ENCODE data around the gene LPCAT1.
A peak's percentile ranks its signal among the peaks of the same experiment; 100 is the strongest.

Gene LPCAT1

GRCh38 chr5:1483856-1484729 lies 39.7 kb downstream of the LPCAT1 start:
- TF ChIP-seq POLR2A (IDR thresholded peaks at IDR 0.05; ENCODE audit: low read depth, low read length) = no peak
- TF ChIP-seq POLR2AphosphoS5 (IDR thresholded peaks at IDR 0.05; ENCODE audit: low read depth, low read length) = no peak
- no peak for TF ChIP-seq TAF1 (IDR thresholded peaks at IDR 0.05; ENCODE audit: borderline replicate concordance, low read depth, low read length)
- peak; percentile 78 for FAIRE-seq
- no peak for DNase-seq (ENCODE audit: insufficient read length)

GRCh38 chr5:1483064-1483463 lies 40.7 kb downstream of the LPCAT1 start:
- FAIRE-seq = no peak

DNA sequence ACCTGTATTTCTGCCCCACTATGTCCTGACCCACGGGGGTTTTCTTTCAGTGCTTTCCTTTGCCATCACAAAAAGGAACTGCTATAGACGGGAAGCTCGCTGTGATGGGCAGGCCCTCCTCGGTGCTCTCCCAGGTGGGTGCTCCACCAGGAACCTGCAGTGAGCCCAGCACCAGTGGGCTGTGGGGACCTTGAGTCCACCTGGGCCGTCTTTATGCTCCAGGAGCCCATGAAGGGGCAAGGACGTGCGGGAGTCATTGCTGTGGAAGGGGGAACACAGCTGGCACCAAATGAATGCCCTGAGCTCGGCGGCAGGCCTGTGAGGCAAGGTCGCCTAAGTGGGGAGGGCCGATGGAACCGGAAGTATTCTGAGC lies 41.8 kb downstream of the LPCAT1 start:
- TF ChIP-seq POLR2AphosphoS5 (IDR thresholded peaks at IDR 0.05; ENCODE audit: low read depth, low read length) (no peak), POLR2A (IDR thresholded peaks at IDR 0.05; ENCODE audit: low read depth, low read length) (no peak; the same call in 1 of the 2 replicates), TAF1 (IDR thresholded peaks at IDR 0.05; ENCODE audit: borderline replicate concordance, low read depth, low read length) (no peak)
- no peak for FAIRE-seq
- no peak for DNase-seq (ENCODE audit: insufficient read length)

More at GRCh38 chr5:1483064-1483463, 40.7 kb downstream of the LPCAT1 start:
- no peak for DNase-seq (ENCODE audit: insufficient read length)
- TF ChIP-seq POLR2A (IDR thresholded peaks at IDR 0.05; ENCODE audit: low read depth, low read length) (no peak), TAF1 (IDR thresholded peaks at IDR 0.05; ENCODE audit: borderline replicate concordance, low read depth, low read length) (no peak), POLR2AphosphoS5 (IDR thresholded peaks at IDR 0.05; ENCODE audit: low read depth, low read length) (no peak)

- DNase-seq (ENCODE audit: insufficient read length) (no peak), FAIRE-seq (peak; percentile 70)
- TF ChIP-seq POLR2A (IDR thresholded peaks at IDR 0.05; ENCODE audit: low read depth, low read length) = peak; percentile 30; the same call in 1 of the 2 replicates
- no peak for TF ChIP-seq POLR2AphosphoS5 (IDR thresholded peaks at IDR 0.05; ENCODE audit: low read depth, low read length)
Observed at GRCh38 chr5:1481266-1481958, 42.3 kb downstream of the LPCAT1 start.

GRCh38 chr5:1480806-1481205 lies 43.0 kb downstream of the LPCAT1 start:
- TF ChIP-seq POLR2AphosphoS5 (IDR thresholded peaks at IDR 0.05; ENCODE audit: low read depth, low read length) (no peak), POLR2A (IDR thresholded peaks at IDR 0.05; ENCODE audit: low read depth, low read length) (no peak), TAF1 (IDR thresholded peaks at IDR 0.05; ENCODE audit: borderline replicate concordance, low read depth, low read length) (no peak)
- no peak for FAIRE-seq
- no peak for DNase-seq (ENCODE audit: insufficient read length)

GRCh38 chr5:1480217-1480616 lies 43.5 kb downstream of the LPCAT1 start:
- TF ChIP-seq POLR2AphosphoS5 (IDR thresholded peaks at IDR 0.05; ENCODE audit: low read depth, low read length) (no peak), POLR2A (IDR thresholded peaks at IDR 0.05; ENCODE audit: low read depth, low read length) (no peak), TAF1 (IDR thresholded peaks at IDR 0.05; ENCODE audit: borderline replicate concordance, low read depth, low read length) (no peak)
- no peak for DNase-seq (ENCODE audit: insufficient read length)
- peak; percentile 68 for FAIRE-seq

GRCh38 chr5:1479581-1480188 lies 44.1 kb downstream of the LPCAT1 start:
- DNase-seq (ENCODE audit: insufficient read length) (peak; percentile 71), FAIRE-seq (peak; percentile 87)
- TF ChIP-seq POLR2A (IDR thresholded peaks at IDR 0.05; ENCODE audit: low read depth, low read length) (no peak), POLR2AphosphoS5 (IDR thresholded peaks at IDR 0.05; ENCODE audit: low read depth, low read length) (no peak), TAF1 (IDR thresholded peaks at IDR 0.05; ENCODE audit: borderline replicate concordance, low read depth, low read length) (no peak)

- TF ChIP-seq TAF1 (IDR thresholded peaks at IDR 0.05; ENCODE audit: borderline replicate concordance, low read depth, low read length) (no peak), POLR2A (IDR thresholded peaks at IDR 0.05; ENCODE audit: low read depth, low read length) (no peak), POLR2AphosphoS5 (IDR thresholded peaks at IDR 0.05; ENCODE audit: low read depth, low read length) (no peak)
- DNase-seq (ENCODE audit: insufficient read length) (no peak), FAIRE-seq (peak; percentile 33)
Observed at GRCh38 chr5:1479066-1479465, 44.7 kb downstream of the LPCAT1 start.

DNA sequence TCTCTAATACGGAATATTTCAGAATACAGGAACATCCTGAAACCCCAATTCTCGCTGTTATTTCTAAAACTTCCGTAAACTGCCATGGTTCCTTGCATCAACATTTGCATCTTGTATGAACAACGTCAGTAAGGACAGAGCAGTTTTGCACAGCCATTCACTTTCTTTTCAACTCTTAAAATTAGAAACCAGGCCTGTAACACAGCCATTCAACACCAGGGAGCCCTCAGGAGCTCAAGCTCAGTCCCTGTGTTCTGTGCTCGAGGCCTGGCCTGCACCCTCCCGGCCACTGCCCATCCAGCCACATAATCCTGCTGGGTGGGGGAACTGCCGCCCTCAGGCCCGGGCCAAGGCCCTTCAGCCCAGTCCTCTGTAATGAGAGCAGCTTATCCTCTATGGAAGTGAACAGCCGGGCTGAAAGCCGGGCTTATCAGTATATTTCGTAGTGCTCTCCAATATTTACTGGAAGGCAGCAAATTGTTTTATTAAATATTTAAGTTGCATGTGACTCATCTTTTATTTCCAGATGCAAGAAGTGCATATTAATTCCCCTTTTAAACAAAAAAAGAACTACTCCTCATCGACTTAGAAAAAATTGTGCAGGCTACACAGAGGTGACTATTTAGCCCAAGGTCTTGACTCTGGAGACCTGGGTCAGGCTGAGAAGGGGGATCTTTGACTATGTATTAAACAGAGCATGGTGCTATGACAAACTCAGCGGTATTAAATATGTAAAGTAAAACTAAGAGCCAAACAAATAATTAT lies 45.3 kb downstream of the LPCAT1 start:
- FAIRE-seq (no peak), DNase-seq (ENCODE audit: insufficient read length) (no peak)
- no peak for TF ChIP-seq TAF1 (IDR thresholded peaks at IDR 0.05; ENCODE audit: borderline replicate concordance, low read depth, low read length)
- no peak for TF ChIP-seq POLR2AphosphoS5 (IDR thresholded peaks at IDR 0.05; ENCODE audit: low read depth, low read length)
- no peak for TF ChIP-seq POLR2A (IDR thresholded peaks at IDR 0.05; ENCODE audit: low read depth, low read length)

GRCh38 chr5:1477341-1477740 lies 46.4 kb downstream of the LPCAT1 start:
- FAIRE-seq (no peak), DNase-seq (ENCODE audit: insufficient read length) (no peak)
- no peak for TF ChIP-seq POLR2A (IDR thresholded peaks at IDR 0.05; ENCODE audit: low read depth, low read length)
- TF ChIP-seq POLR2AphosphoS5 (IDR thresholded peaks at IDR 0.05; ENCODE audit: low read depth, low read length) = no peak
- TF ChIP-seq TAF1 (IDR thresholded peaks at IDR 0.05; ENCODE audit: borderline replicate concordance, low read depth, low read length) = no peak

DNA sequence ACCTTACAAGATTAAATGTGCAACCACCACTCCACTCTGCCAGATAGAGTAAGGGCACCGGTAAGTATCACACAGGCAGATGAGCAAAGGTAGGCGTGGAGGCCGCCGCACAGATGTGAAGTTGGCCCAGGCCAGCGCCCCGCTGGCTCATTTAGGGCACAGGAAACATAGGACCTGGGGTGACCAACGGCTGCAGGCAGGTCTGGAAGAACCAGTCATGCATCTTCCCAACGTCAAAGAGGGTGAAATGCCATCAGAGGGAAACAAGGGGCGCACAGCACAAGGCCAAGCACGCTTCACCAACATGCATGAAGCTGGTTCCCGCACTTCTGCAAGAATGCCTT lies 46.8 kb downstream of the LPCAT1 start:
- DNase-seq (ENCODE audit: insufficient read length) (no peak), FAIRE-seq (no peak)
- TF ChIP-seq POLR2AphosphoS5 (IDR thresholded peaks at IDR 0.05; ENCODE audit: low read depth, low read length) (no peak), POLR2A (IDR thresholded peaks at IDR 0.05; ENCODE audit: low read depth, low read length) (no peak), TAF1 (IDR thresholded peaks at IDR 0.05; ENCODE audit: borderline replicate concordance, low read depth, low read length) (no peak)
